ENCODE measurements around the gene SIM2. TPM values are rescaled to one million over a fixed set of nuclear protein-coding genes. Genes with fewer than 3 reads are reported as not detected.

SIM2 gene
- total and polyA plus RNA-seq, 4 experiments from 2014 or later, result 0.05 to 0.07 TPM; not detected in 2

GRCh38 chr21:36709868-36710728 is 11.2 kb downstream of the SIM2 start:
- peaks cover 8 to 44% (median 24%) of the 10 kb centered on the region in 4 donors for H3K4me1 Mint-ChIP-seq
- no peak for DNase-seq
- intact Hi-C loops (cut with micrococcal nuclease), result no loop called here
- no peaks in the 10 kb centered on the region for H3K36me3 ChIP-seq (ENCODE audit: insufficient read depth, low read length)
- H3K27ac Mint-ChIP-seq, result no peak overlapping the region
- no peak overlapping the region for H3K4me3 ChIP-seq (ENCODE audit: low read length in 2 of 2)
- H3K27me3 Mint-ChIP-seq, result peaks cover 58% of the 10 kb centered on the region in 2 donors
- ChIA-PET CTCF (ENCODE audit: partially characterized antibody) (interaction anchor here (1.0 kb wide), 1 partner anchor 79 kb away, joined by 3 read pairs; no protein-coding TSS in a partner anchor), POLR2A (ENCODE audit: partially characterized antibody) (no interaction called here)
- H3K27me3 ChIP-seq (ENCODE audit: insufficient read depth, low read length), result peaks cover 46% of the 10 kb centered on the region
- no peaks in the 10 kb centered on the region for H3K9me3 ChIP-seq (ENCODE audit: control insufficient read depth in 1 of 2, low read length in 2 of 2)
- H3K9me3 Mint-ChIP-seq, result no peaks in the 10 kb centered on the region
- H3K27ac ChIP-seq (ENCODE audit: low read depth, low read length), result no peak overlapping the region
- H3K36me3 Mint-ChIP-seq, result no peaks in the 10 kb centered on the region
- peak overlapping the region in 4 of 8 donors; percentile 24 to 66 (median 49) for H3K4me3 Mint-ChIP-seq
- peaks cover 26% of the 10 kb centered on the region for H3K4me1 ChIP-seq (ENCODE audit: insufficient read depth, low read length)

- Mint-ChIP-seq H3K9me3 (no peaks in the 10 kb centered on the region), H3K27ac (no peak overlapping the region), H3K4me3 (peak overlapping the region in 2 of 8 donors; percentile 2 to 39), H3K4me1 (peaks cover 7 to 38% (median 23%) of the 10 kb centered on the region in 4 donors), H3K27me3 (peaks cover 53 to 55% of the 10 kb centered on the region in 2 donors), H3K36me3 (no peaks in the 10 kb centered on the region)
- no peaks in the 10 kb centered on the region for H3K36me3 ChIP-seq (ENCODE audit: insufficient read depth, low read length)
- H3K9me3 ChIP-seq (ENCODE audit: control insufficient read depth in 1 of 2, low read length in 2 of 2), result no peaks in the 10 kb centered on the region
- peaks cover 22% of the 10 kb centered on the region for H3K4me1 ChIP-seq (ENCODE audit: insufficient read depth, low read length)
- ChIA-PET CTCF (ENCODE audit: partially characterized antibody) (interaction anchor here (1.0 kb wide), 1 partner anchor 79 kb away, joined by 3 read pairs; no protein-coding TSS in a partner anchor), POLR2A (ENCODE audit: partially characterized antibody) (no interaction called here)
- H3K27ac ChIP-seq (ENCODE audit: low read depth, low read length), result no peak overlapping the region
- no peak for DNase-seq
- peaks cover 44% of the 10 kb centered on the region for H3K27me3 ChIP-seq (ENCODE audit: insufficient read depth, low read length)
- intact Hi-C loops (cut with micrococcal nuclease), result no loop called here
- H3K4me3 ChIP-seq (ENCODE audit: low read length in 2 of 2), result no peak overlapping the region
Observed at GRCh38 chr21:36710729-36711048, 11.8 kb downstream of the SIM2 start.

- Histone ChIP-seq H3K4me1 (ENCODE audit: insufficient read depth, low read length) (no peaks in the 10 kb centered on the region), H3K27me3 (ENCODE audit: insufficient read depth, low read length) (peaks cover 24% of the 10 kb centered on the region), H3K27ac (ENCODE audit: low read depth, low read length) (no peak overlapping the region), H3K9me3 (ENCODE audit: control insufficient read depth in 1 of 2, low read length in 2 of 2) (no peaks in the 10 kb centered on the region), H3K4me3 (ENCODE audit: low read length in 2 of 2) (no peak overlapping the region), H3K36me3 (ENCODE audit: insufficient read depth, low read length) (no peaks in the 10 kb centered on the region)
- intact Hi-C loops (cut with micrococcal nuclease), result no loop called here
- Mint-ChIP-seq H3K27me3 (peaks cover 37 to 50% of the 10 kb centered on the region in 2 donors), H3K36me3 (no peaks in the 10 kb centered on the region), H3K9me3 (no peaks in the 10 kb centered on the region), H3K27ac (no peak overlapping the region), H3K4me1 (peaks cover 2 to 16% (median 6%) of the 10 kb centered on the region in 4 donors), H3K4me3 (no peak overlapping the region)
- no peak for DNase-seq
- ChIA-PET CTCF (ENCODE audit: partially characterized antibody) (no interaction called here), POLR2A (ENCODE audit: partially characterized antibody) (no interaction called here)
Observed at GRCh38 chr21:36713746-36714145, 14.8 kb downstream of the SIM2 start.

DNA sequence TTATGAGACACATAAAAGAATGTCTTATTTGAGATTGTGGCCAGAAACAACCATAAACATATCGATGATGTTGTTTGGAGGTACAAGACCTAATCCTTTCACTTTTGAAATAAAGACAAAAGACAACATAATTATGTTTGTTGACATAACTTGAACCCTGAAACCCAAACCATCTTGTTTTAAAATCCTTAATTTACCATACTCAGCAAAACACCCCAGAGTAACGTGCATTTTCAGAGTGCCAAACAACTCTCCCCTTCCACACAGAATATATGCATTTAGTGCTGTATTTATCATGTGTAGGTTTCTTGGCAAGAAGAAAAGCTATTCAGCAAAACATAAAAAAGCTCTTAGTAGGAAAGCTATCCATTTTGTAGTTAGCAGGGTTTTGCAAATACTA is 17.5 kb downstream of the SIM2 start:
- H3K4me3 ChIP-seq (ENCODE audit: low read length in 2 of 2), result no peak overlapping the region
- H3K36me3 ChIP-seq (ENCODE audit: insufficient read depth, low read length), result no peaks in the 10 kb centered on the region
- ChIA-PET POLR2A (ENCODE audit: partially characterized antibody) (no interaction called here), CTCF (ENCODE audit: partially characterized antibody) (interaction anchor here (0.7 kb wide), 1 partner anchor 18 kb away, joined by 3 read pairs; no protein-coding TSS in a partner anchor)
- H3K27me3 ChIP-seq (ENCODE audit: insufficient read depth, low read length), result peaks cover 10% of the 10 kb centered on the region
- H3K27me3 Mint-ChIP-seq, result peaks cover 34 to 48% of the 10 kb centered on the region in 2 donors
- no peaks in the 10 kb centered on the region for H3K36me3 Mint-ChIP-seq
- H3K4me1 Mint-ChIP-seq, result no peaks in the 10 kb centered on the region
- intact Hi-C loops (cut with micrococcal nuclease), result no loop called here
- H3K9me3 Mint-ChIP-seq, result no peaks in the 10 kb centered on the region
- DNase-seq, result no peak
- no peak overlapping the region for H3K27ac ChIP-seq (ENCODE audit: low read depth, low read length)
- H3K27ac Mint-ChIP-seq, result no peak overlapping the region
- H3K9me3 ChIP-seq (ENCODE audit: control insufficient read depth in 1 of 2, low read length in 2 of 2), result no peaks in the 10 kb centered on the region
- no peaks in the 10 kb centered on the region for H3K4me1 ChIP-seq (ENCODE audit: insufficient read depth, low read length)
- H3K4me3 Mint-ChIP-seq, result no peak overlapping the region

GRCh38 chr21:36716836-36717235 is 17.9 kb downstream of the SIM2 start:
- no peaks in the 10 kb centered on the region for H3K36me3 ChIP-seq (ENCODE audit: insufficient read depth, low read length)
- DNase-seq, result no peak
- POLR2A ChIA-PET (ENCODE audit: partially characterized antibody), result no interaction called here
- no peak overlapping the region for H3K4me3 ChIP-seq (ENCODE audit: low read length in 2 of 2)
- H3K27me3 Mint-ChIP-seq, result peaks cover 34 to 47% of the 10 kb centered on the region in 2 donors
- CTCF ChIA-PET (ENCODE audit: partially characterized antibody), result interaction anchor here (0.7 kb wide), 1 partner anchor 17 kb away, joined by 3 read pairs; no protein-coding TSS in a partner anchor
- H3K4me1 ChIP-seq (ENCODE audit: insufficient read depth, low read length), result no peaks in the 10 kb centered on the region
- H3K9me3 ChIP-seq (ENCODE audit: control insufficient read depth in 1 of 2, low read length in 2 of 2), result no peaks in the 10 kb centered on the region
- intact Hi-C loops (cut with micrococcal nuclease), result no loop called here
- peaks cover 10% of the 10 kb centered on the region for H3K27me3 ChIP-seq (ENCODE audit: insufficient read depth, low read length)
- H3K27ac Mint-ChIP-seq, result no peak overlapping the region
- no peaks in the 10 kb centered on the region for H3K9me3 Mint-ChIP-seq
- no peaks in the 10 kb centered on the region for H3K4me1 Mint-ChIP-seq
- no peaks in the 10 kb centered on the region for H3K36me3 Mint-ChIP-seq
- H3K4me3 Mint-ChIP-seq, result no peak overlapping the region
- H3K27ac ChIP-seq (ENCODE audit: low read depth, low read length), result no peak overlapping the region

DNA sequence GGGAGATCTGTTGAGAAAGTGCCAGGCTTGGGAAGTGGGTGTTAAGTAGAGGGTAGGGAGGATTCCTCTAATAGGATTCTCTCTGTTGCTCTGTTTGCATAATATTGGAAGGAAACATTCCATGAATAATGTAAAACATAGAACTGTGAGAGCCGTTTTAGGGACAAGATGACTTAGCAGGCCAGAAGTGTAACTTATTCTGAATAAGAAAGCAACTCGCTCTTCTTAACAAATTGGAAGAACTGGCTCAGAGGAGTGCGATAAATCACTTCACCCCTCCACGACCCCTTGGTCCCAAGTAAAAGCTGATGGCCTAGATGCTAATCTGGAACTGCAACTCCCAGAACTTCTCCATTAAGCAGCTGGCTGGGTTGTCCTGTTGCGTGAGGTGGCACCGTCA is 19.1 kb downstream of the SIM2 start:
- peaks cover 7% of the 10 kb centered on the region for H3K27me3 ChIP-seq (ENCODE audit: insufficient read depth, low read length)
- H3K4me3 ChIP-seq (ENCODE audit: low read length in 2 of 2), result no peak overlapping the region
- intact Hi-C loops (cut with micrococcal nuclease), result no loop called here
- H3K36me3 ChIP-seq (ENCODE audit: insufficient read depth, low read length), result no peaks in the 10 kb centered on the region
- no peaks in the 10 kb centered on the region for H3K4me1 ChIP-seq (ENCODE audit: insufficient read depth, low read length)
- no peak overlapping the region for H3K27ac Mint-ChIP-seq
- H3K4me3 Mint-ChIP-seq, result no peak overlapping the region
- peaks cover 29 to 39% of the 10 kb centered on the region in 2 donors for H3K27me3 Mint-ChIP-seq
- H3K27ac ChIP-seq (ENCODE audit: low read depth, low read length), result no peak overlapping the region
- no peaks in the 10 kb centered on the region for H3K4me1 Mint-ChIP-seq
- H3K9me3 ChIP-seq (ENCODE audit: control insufficient read depth in 1 of 2, low read length in 2 of 2), result no peaks in the 10 kb centered on the region
- ChIA-PET CTCF (ENCODE audit: partially characterized antibody) (no interaction called here), POLR2A (ENCODE audit: partially characterized antibody) (no interaction called here)
- no peak for DNase-seq
- no peaks in the 10 kb centered on the region for H3K36me3 Mint-ChIP-seq
- peaks cover 0 to 2% (median 0%) of the 10 kb centered on the region in 8 donors for H3K9me3 Mint-ChIP-seq

DNA sequence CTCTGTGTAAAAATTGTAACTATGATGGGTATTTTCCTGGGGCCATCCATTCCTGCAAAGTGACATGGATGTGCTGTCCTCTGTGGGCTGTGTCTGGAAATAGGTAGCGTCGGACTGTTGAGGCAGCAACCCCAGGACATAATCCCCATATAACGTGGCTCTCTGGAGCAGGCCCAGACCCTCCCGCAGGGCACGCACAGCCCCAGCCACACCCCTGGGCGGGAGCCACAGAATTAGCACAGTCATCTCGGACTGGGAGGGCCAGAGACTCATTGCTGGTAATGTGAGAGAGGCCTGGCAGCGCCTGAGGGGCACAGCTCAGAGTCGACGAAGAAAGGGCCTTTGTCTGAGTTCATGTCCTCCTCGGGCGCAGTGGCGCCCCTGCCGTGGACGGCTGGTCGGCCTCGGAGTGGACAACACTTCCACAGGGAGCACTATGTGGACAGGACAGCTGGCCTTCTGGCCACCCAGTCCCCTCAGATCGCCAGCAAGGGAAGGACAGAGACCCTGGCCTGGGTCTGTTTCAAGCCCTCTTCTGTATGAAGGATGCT is 20.1 kb downstream of the SIM2 start:
- peaks cover 24 to 37% of the 10 kb centered on the region in 2 donors for H3K27me3 Mint-ChIP-seq
- no peak overlapping the region for H3K27ac ChIP-seq (ENCODE audit: low read depth, low read length)
- POLR2A ChIA-PET (ENCODE audit: partially characterized antibody), result no interaction called here
- intact Hi-C loops (cut with micrococcal nuclease), result no loop called here
- H3K27me3 ChIP-seq (ENCODE audit: insufficient read depth, low read length), result peaks cover 5% of the 10 kb centered on the region
- CTCF ChIA-PET (ENCODE audit: partially characterized antibody), result no interaction called here
- H3K4me1 Mint-ChIP-seq, result no peaks in the 10 kb centered on the region
- H3K4me3 ChIP-seq (ENCODE audit: low read length in 2 of 2), result no peak overlapping the region
- H3K36me3 Mint-ChIP-seq, result no peaks in the 10 kb centered on the region
- H3K4me3 Mint-ChIP-seq, result no peak overlapping the region
- H3K9me3 Mint-ChIP-seq, result peaks cover 0 to 2% (median 0%) of the 10 kb centered on the region in 8 donors
- no peak for DNase-seq
- no peak overlapping the region for H3K27ac Mint-ChIP-seq
- no peaks in the 10 kb centered on the region for H3K4me1 ChIP-seq (ENCODE audit: insufficient read depth, low read length)
- H3K9me3 ChIP-seq (ENCODE audit: control insufficient read depth in 1 of 2, low read length in 2 of 2), result no peaks in the 10 kb centered on the region
- H3K36me3 ChIP-seq (ENCODE audit: insufficient read depth, low read length), result no peaks in the 10 kb centered on the region

Data from CD4-positive, alpha-beta memory T cell (primary cell).